Measurements from ENCODE around the gene ATP10D. TPM values are rescaled to one million over a fixed set of nuclear protein-coding genes. Genes with fewer than 3 reads are reported as not detected.

ATP10D gene
- total and polyA plus RNA-seq, 2 donors (not counting 3 experiments of a cell fraction or from before 2014, with no cell fraction given), result 34.1 to 40.2 TPM

DNA sequence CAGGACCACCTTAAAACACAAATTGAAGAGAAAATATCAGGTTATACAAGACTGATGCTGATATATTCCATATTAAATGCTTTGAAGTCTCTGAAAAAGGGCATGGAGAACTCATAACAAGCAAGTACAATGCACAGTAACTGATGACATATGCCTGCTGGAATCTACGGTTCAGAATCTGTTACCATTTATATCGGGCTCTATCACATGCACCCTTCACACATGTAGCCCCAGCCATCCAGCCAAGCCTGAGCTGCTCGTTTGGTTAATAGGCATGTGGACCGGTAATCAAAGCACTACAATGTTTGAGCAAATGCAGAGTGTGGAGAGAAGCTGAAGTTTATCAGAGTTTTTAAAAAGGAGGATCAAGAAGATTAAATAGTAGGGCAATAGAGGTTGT, 33.4 kb upstream of the ATP10D start:
- POLR2A ChIA-PET, result no interaction called here
- H2AFZ ChIP-seq (ENCODE audit: low read depth, low read length), result no peak overlapping the region

GRCh38 chr4:47462799-47463234, 22.3 kb upstream of the ATP10D start:
- Histone ChIP-seq H3K4me3 (replicated peaks in 1 of 3; ENCODE audit: insufficient read depth in 1 of 3, low read depth in 1 of 3, low read length in 3 of 3) (peak overlapping the region; percentile 56 to 91 (median 84)), H3K9me3 (replicated peaks; ENCODE audit: control insufficient read depth, insufficient read depth, low read length) (no peaks in the 10 kb centered on the region), H4K20me1 (replicated peaks; ENCODE audit: control insufficient read depth, extremely low read depth, insufficient read depth, low read length) (no peaks in the 10 kb centered on the region), H3K9me1 (replicated peaks; ENCODE audit: control insufficient read depth, extremely low read depth, insufficient read depth, low read length) (no peaks in the 10 kb centered on the region), H3K79me2 (ENCODE audit: control insufficient read depth, insufficient read depth, low read length) (peaks cover 4% of the 10 kb centered on the region), H3K4me2 (ENCODE audit: insufficient read depth, low read length) (peak overlapping the region; percentile 94), H2AFZ (ENCODE audit: low read depth, low read length) (peak overlapping the region; percentile 87), H3K4me1 (ENCODE audit: control insufficient read depth, extremely low read depth, insufficient read depth, low read length) (peaks cover 5% of the 10 kb centered on the region), H3K36me3 (ENCODE audit: control insufficient read depth in 2 of 2, extremely low read depth in 1 of 2, insufficient read depth in 2 of 2, low read length in 2 of 2) (peaks cover 0 to 3% of the 10 kb centered on the region in 2 experiments), H3K9ac (replicated peaks; ENCODE audit: extremely low read depth, insufficient read depth, low read length) (peak overlapping the region; percentile 77), H3K27ac (ENCODE audit: insufficient read depth, low read depth, low read length) (peak overlapping the region; percentile 44), H3K27me3 (ENCODE audit: control insufficient read depth in 2 of 2, insufficient read depth in 2 of 2, low read length in 2 of 2) (no peaks in the 10 kb centered on the region)
- TF ChIP-seq POLR2A (IDR thresholded peaks at IDR 0.05; ENCODE audit: low read depth, low read length) (no peak), MYC (IDR thresholded peaks at IDR 0.05; ENCODE audit: low read depth, low read length) (no peak), POLR2AphosphoS5 (IDR thresholded peaks at IDR 0.05; ENCODE audit: insufficient read depth, low read depth, low read length) (no peak), MAX (IDR thresholded peaks at IDR 0.05; ENCODE audit: insufficient read depth, insufficient read length) (no peak), CTCF (IDR thresholded peaks at IDR 0.05; ENCODE audit: extremely low read depth in 1 of 2, insufficient read depth in 1 of 2, low read depth in 1 of 2, low read length in 2 of 2) (no peak), JUN (IDR thresholded peaks at IDR 0.05; ENCODE audit: borderline replicate concordance, insufficient read depth, insufficient read length, low read depth) (no peak), GATA2 (IDR thresholded peaks at IDR 0.05; ENCODE audit: insufficient read depth, insufficient read length, low read depth, low read length) (no peak), FOS (IDR thresholded peaks at IDR 0.05; ENCODE audit: borderline replicate concordance, insufficient read depth, low read length) (no peak), EZH2 (IDR thresholded peaks at IDR 0.05; ENCODE audit: borderline replicate concordance, low read depth, low read length, severe bottlenecking) (no peak)
- DNase-seq (ENCODE audit: low read depth, low spot score), result no peak
- dilution Hi-C loops (cut with MboI; ENCODE audit: extremely low pct_ligation_motif_present, low sequenced_read_pairs), result no loop called here
- ChIA-PET POLR2A (interaction anchor here (0.8 to 1.0 kb wide), 2 partner anchors 22 to 452 kb away, joined by 3 to 9 read pairs; partner anchors contain the start of genes ATP10D and NFXL1), CTCF (interaction anchor here (1.0 to 2.0 kb wide), 11 partner anchors 9 to 115 kb away, joined by 3 to 14 read pairs (median 6); partner anchors contain the start of gene ATP10D)
- intact Hi-C loops (cut with micrococcal nuclease), result loop anchor here (1.0 to 10.0 kb wide), 5 partner anchors 22 to 452 kb away; partner anchors contain the start of genes ATP10D and NFXL1
- BruUV-seq (replicated peaks), result TSS peak; percentile 28
- FAIRE-seq, result no peak

More for the DNA sequence above, 33.4 kb upstream of the ATP10D start:
- no peaks in the 10 kb centered on the region for H3K79me2 ChIP-seq (ENCODE audit: control insufficient read depth, insufficient read depth, low read length)
- BruUV-seq (replicated peaks), result no TSS peak
- no peaks in the 10 kb centered on the region for H4K20me1 ChIP-seq (replicated peaks; ENCODE audit: control insufficient read depth, extremely low read depth, insufficient read depth, low read length)
- H3K9me1 ChIP-seq (replicated peaks; ENCODE audit: control insufficient read depth, extremely low read depth, insufficient read depth, low read length), result no peaks in the 10 kb centered on the region
- DNase-seq (ENCODE audit: low read depth, low spot score) (no peak), FAIRE-seq (no peak)
- H3K36me3 ChIP-seq (ENCODE audit: control insufficient read depth in 2 of 2, extremely low read depth in 1 of 2, insufficient read depth in 2 of 2, low read length in 2 of 2), result peaks cover 2 to 3% of the 10 kb centered on the region in 2 experiments
- no peak overlapping the region for H3K4me2 ChIP-seq (ENCODE audit: insufficient read depth, low read length)
- dilution Hi-C loops (cut with MboI; ENCODE audit: extremely low pct_ligation_motif_present, low sequenced_read_pairs) (no loop called here), intact Hi-C loops (cut with micrococcal nuclease) (no loop called here)
- H3K27ac ChIP-seq (ENCODE audit: insufficient read depth, low read depth, low read length), result no peak overlapping the region
- TF ChIP-seq JUN (IDR thresholded peaks at IDR 0.05; ENCODE audit: borderline replicate concordance, insufficient read depth, insufficient read length, low read depth), result no peak
- no peak overlapping the region for H3K4me3 ChIP-seq (replicated peaks in 1 of 3; ENCODE audit: insufficient read depth in 1 of 3, low read depth in 1 of 3, low read length in 3 of 3)
- H3K4me1 ChIP-seq (ENCODE audit: control insufficient read depth, extremely low read depth, insufficient read depth, low read length), result no peaks in the 10 kb centered on the region
- CTCF ChIA-PET, result no interaction called here
- no peaks in the 10 kb centered on the region for H3K27me3 ChIP-seq (ENCODE audit: control insufficient read depth in 2 of 2, insufficient read depth in 2 of 2, low read length in 2 of 2)
- no peaks in the 10 kb centered on the region for H3K9me3 ChIP-seq (replicated peaks; ENCODE audit: control insufficient read depth, insufficient read depth, low read length)
- no peak overlapping the region for H3K9ac ChIP-seq (replicated peaks; ENCODE audit: extremely low read depth, insufficient read depth, low read length)
